SK-N-SH (cell line): ENCODE measurements around the gene MAEA. TPM values are rescaled to one million over a fixed set of nuclear protein-coding genes. Genes with fewer than 3 reads are reported as not detected.

Experiments
- CTCF ChIA-PET: fragments of 300-600, 350-600 bp; formaldehyde crosslinking; extraction: SDS; loops from one replicate; lab custom pipeline; 2021; lab: Yijun Ruan, JAX
- POLR2A ChIA-PET: fragments of 350-600 bp; sonication (Branson Sonifier 250); formaldehyde crosslinking; extraction: SDS; loops from one replicate; lab custom pipeline; 2020; ENCODE audit warnings: antibody characterized with exemption, inconsistent platforms; lab: Yijun Ruan, JAX
- DNase-seq: peaks from one replicate; pipeline ENCODE4 v3.0.0; 2012
- H2AFZ ChIP-seq: fragments of 200-600 bp; sonication (generic); 2 replicates; pipeline ENCODE4 v1.8.1; 2016; ENCODE audit warnings: antibody characterized with exemption, mild to moderate bottlenecking, low read depth
- H3F3A ChIP-seq: fragments of 200-600 bp; sonication (generic); replicated peaks from 2 replicates; pipeline ENCODE3; 2016; ENCODE audit warnings: antibody characterized with exemption, mild to moderate bottlenecking; ENCODE audit not compliant: insufficient read depth
- H3K27ac ChIP-seq, 2 experiments: fragments of 200-500 bp in 1 of 2; fragments of 200-600 bp in 1 of 2; sonication (Bioruptor generic) in 1 of 2; sonication (generic), shearing (Covaris generic) in 1 of 2; 2 replicates each; pipeline versions ENCODE4 v1.5.1 to v1.6.1; 2014 to 2016; ENCODE audit warnings: low read depth in 2 of 2, inconsistent platforms in 1 of 2, low read length in 1 of 2, mild to moderate bottlenecking in 1 of 2, mixed read lengths in 1 of 2
- H3K27me3 ChIP-seq: fragments of 200-600 bp; sonication (generic), shearing (Covaris generic); 2 replicates; pipeline ENCODE4 v1.6.1; 2016; ENCODE audit warnings: mixed run types; ENCODE audit not compliant: insufficient read depth
- H3K36me3 ChIP-seq, 2 experiments: fragments of 200-500 bp in 1 of 2; fragments of 200-600 bp in 1 of 2; sonication (Bioruptor generic) in 1 of 2; sonication (generic) in 1 of 2; replicated peaks in 1 of 2; 2 replicates each; pipeline versions ENCODE3 to v1.5.1; 2014 to 2016; ENCODE audit warnings: low read length in 1 of 2, mild to moderate bottlenecking in 1 of 2; ENCODE audit not compliant: insufficient read depth in 2 of 2, control insufficient read depth in 1 of 2
- H3K4me1 ChIP-seq, 2 experiments: fragments of 200-500 bp in 1 of 2; fragments of 200-600 bp in 1 of 2; sonication (Bioruptor generic) in 1 of 2; sonication (generic), shearing (Covaris generic) in 1 of 2; 2 replicates each; pipeline versions ENCODE4 v1.5.1 to v1.6.1; 2014 to 2016; ENCODE audit warnings: low read depth in 1 of 2, low read length in 1 of 2, mixed run types in 1 of 2; ENCODE audit not compliant: insufficient read depth in 2 of 2, control insufficient read depth in 1 of 2
- H3K4me2 ChIP-seq: fragments of 200-600 bp; sonication (generic), shearing (Covaris generic); 2 replicates; pipeline ENCODE4 v1.6.1; 2017; ENCODE audit warnings: mixed run types
- H3K4me3 ChIP-seq, 2 experiments: fragments of 200-500 bp in 1 of 2; fragments of 200-600 bp in 1 of 2; sonication (Bioruptor generic) in 1 of 2; sonication (generic), shearing (Covaris generic) in 1 of 2; 2 replicates each; pipeline versions ENCODE4 v1.5.1 to v1.8.1; 2014 to 2016; ENCODE audit warnings: low read depth in 2 of 2, inconsistent platforms in 1 of 2, low read length in 1 of 2, mild to moderate bottlenecking in 1 of 2, mixed read lengths in 1 of 2, moderate library complexity in 1 of 2
- H3K79me2 ChIP-seq: fragments of 200-600 bp; sonication (generic); 2 replicates; pipeline ENCODE4 v1.8.1; 2017; ENCODE audit warnings: mild to moderate bottlenecking; ENCODE audit not compliant: insufficient read depth
- H3K9ac ChIP-seq: fragments of 200-600 bp; sonication (generic); 2 replicates; pipeline ENCODE4 v1.6.1; 2017; ENCODE audit warnings: mixed run types
- H3K9me2 ChIP-seq: fragments of 200-600 bp; sonication (generic); 2 replicates; pipeline ENCODE4 v1.6.1; 2017; ENCODE audit warnings: mixed run types
- H3K9me3 ChIP-seq: fragments of 200-600 bp; sonication (generic); 2 replicates; pipeline ENCODE4 v1.6.1; 2017; ENCODE audit warnings: mixed run types, mild to moderate bottlenecking, moderate library complexity
- H4K20me1 ChIP-seq: fragments of 200-600 bp; sonication (generic); 2 replicates; pipeline ENCODE4 v1.6.1; 2017; ENCODE audit warnings: mild to moderate bottlenecking, mixed run types; ENCODE audit not compliant: insufficient read depth
- FOSL2 ChIP-seq: IDR thresholded peaks from 2 replicates; pipeline ENCODE4 v1.4.0; 2012; ENCODE audit warnings: low read depth, mild to moderate bottlenecking, moderate library complexity, borderline replicate concordance
- FOXJ3 ChIP-seq: sonication (generic); formaldehyde crosslinking; IDR thresholded peaks from 2 replicates; pipeline ENCODE4 v1.5.1; 2020; ENCODE audit warnings: mild to moderate bottlenecking, missing genetic modification reagents
- FOXM1 ChIP-seq: IDR thresholded peaks from 2 replicates; pipeline ENCODE4 v1.4.0; 2012; ENCODE audit warnings: low read depth, mild to moderate bottlenecking
- GABPA ChIP-seq: IDR thresholded peaks from 2 replicates; pipeline ENCODE4 v1.4.0; 2012; ENCODE audit warnings: low read depth, mild to moderate bottlenecking
- GATA2 ChIP-seq: sonication (generic); formaldehyde crosslinking; IDR thresholded peaks from 2 replicates; pipeline ENCODE4 v1.5.0; 2020; ENCODE audit warnings: mild to moderate bottlenecking, missing genetic modification reagents
- JUND ChIP-seq: IDR thresholded peaks from 2 replicates; pipeline ENCODE4 v1.4.0; 2012
- MEF2A ChIP-seq: IDR thresholded peaks from 2 replicates; pipeline ENCODE4 v1.4.0; 2012; ENCODE audit warnings: low read depth, borderline replicate concordance
- MXI1 ChIP-seq: IDR thresholded peaks from 2 replicates; pipeline ENCODE4 v1.6.1; 2012; ENCODE audit warnings: mild to moderate bottlenecking, low read depth, low read length, improper control_type of control experiment
- NFIC ChIP-seq: IDR thresholded peaks from 2 replicates; pipeline ENCODE4 v1.4.0; 2012; ENCODE audit warnings: borderline replicate concordance
- POLR2AphosphoS5 ChIP-seq: IDR thresholded peaks from 2 replicates; pipeline ENCODE4 v1.6.1; 2012; ENCODE audit warnings: low read depth, low read length
- RCOR1 ChIP-seq: fragments of 150-350 bp; IDR thresholded peaks from 2 replicates; pipeline ENCODE4 v1.6.1; 2017; ENCODE audit warnings: antibody characterized with exemption, low read length
- RXRA ChIP-seq: IDR thresholded peaks from 2 replicates; pipeline ENCODE4 v1.4.0; 2012; ENCODE audit warnings: low read depth, mild to moderate bottlenecking, borderline replicate concordance
- TAF1 ChIP-seq: IDR thresholded peaks from 2 replicates; pipeline ENCODE4 v1.6.1; 2012; ENCODE audit warnings: low read depth, mild to moderate bottlenecking, low read length, moderate library complexity, borderline replicate concordance
- TEAD4 ChIP-seq: IDR thresholded peaks from 2 replicates; pipeline ENCODE4 v1.4.0; 2012; ENCODE audit warnings: mild to moderate bottlenecking, borderline replicate concordance; ENCODE audit not compliant: insufficient read depth
- WGBS: methylation state at CpG from one replicate; pipeline ENCODE4 v1.1.6; 2017; ENCODE audit warnings: low lambda C conversion rate; 5-methylcytosine and 5-hydroxymethylcytosine counted together
- polyA plus RNA-seq, 3 experiments: library from polyadenylated mRNA; depleted of rRNA; stranded (reverse); fragments of >200 nt; gene quantifications; 2 replicates each; pipeline ENCODE4 v1.2.3, GENCODE V29; 2012
- TF ChIP-seq, protein P1 (sequence below): IDR thresholded peaks from 2 replicates; pipeline ENCODE4 v1.4.0; 2012; ENCODE audit warnings: low read depth
- TF ChIP-seq, protein P2 (sequence below): IDR thresholded peaks from 2 replicates; pipeline ENCODE4 v1.4.0; 2012; ENCODE audit warnings: low read depth, borderline replicate concordance

MAEA gene
- polyA plus RNA-seq, 1 of the 3 experiments (the other 2 are of a cell fraction), result 128 TPM

DNA sequence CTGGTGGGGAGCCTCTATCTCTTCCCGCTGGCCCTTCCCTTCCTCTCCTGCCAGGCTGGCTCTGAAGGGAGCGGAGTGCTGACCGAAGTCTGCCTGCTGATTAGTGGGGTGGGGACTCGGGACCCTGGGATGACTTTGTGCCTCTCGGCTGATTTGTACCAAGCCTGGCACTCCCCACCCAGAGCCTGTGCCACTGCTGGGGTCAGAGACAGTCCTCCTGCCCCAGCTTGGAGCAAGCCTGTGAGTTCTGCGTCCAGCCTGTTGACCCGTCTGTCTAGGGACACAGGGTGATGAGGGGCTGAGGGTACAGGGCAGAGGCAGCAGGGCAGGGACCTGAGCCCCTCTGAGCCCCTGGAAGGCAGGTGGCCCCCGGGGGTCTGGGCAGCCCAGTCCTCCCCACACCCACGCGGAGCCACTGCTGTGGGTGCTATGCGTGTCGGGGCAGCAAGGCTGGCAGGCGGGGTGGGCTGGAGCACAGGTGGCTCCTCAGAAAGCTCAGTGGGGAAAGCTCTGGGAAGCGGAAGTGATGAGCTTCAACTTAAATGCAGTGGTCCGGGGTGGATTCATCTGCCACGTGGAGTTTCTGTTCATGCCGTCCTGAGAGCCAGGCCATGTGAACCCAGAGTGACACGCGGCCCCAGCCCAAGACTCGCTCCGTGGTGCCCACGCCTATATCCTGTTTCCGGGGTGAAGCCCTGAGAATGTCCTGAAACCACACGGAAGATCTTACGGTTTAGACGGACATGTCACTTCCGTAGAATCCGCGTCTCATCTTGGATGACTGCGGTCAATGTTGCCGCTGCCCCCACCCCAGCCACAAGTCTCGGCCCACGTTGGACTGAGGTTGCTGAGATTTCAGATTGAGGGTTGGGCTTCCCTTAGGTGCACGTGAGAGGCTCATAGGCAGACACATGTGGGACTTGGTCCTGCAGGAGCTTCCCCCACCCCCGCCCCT, 36.3 kb downstream of the MAEA start:
- peak overlapping the region in 1 of 2 experiments; percentile 79; a peak in 2 of 4 replicates for H3K27ac ChIP-seq
- DNase-seq, result no peak
- peaks cover 10% of the 10 kb centered on the region for H4K20me1 ChIP-seq
- H3K4me1 ChIP-seq, result peaks cover 0 to 7% of the 10 kb centered on the region in 2 experiments; a peak in 2 of 4 replicates
- no peak overlapping the region for H3K4me3 ChIP-seq
- H3K79me2 ChIP-seq, result peaks cover 53% of the 10 kb centered on the region
- no peaks in the 10 kb centered on the region for H3K9me2 ChIP-seq
- POLR2A ChIA-PET, result interaction anchor here (0.6 kb wide), 1 partner anchor 16 kb away, joined by 3 read pairs; no protein-coding TSS in a partner anchor
- WGBS, result 96% methylated on average over 17 of the region's 35 CpGs
- H3K9ac ChIP-seq, result no peak overlapping the region
- CTCF ChIA-PET, result interaction anchor here (1.6 kb wide), 1 partner anchor 7 kb away, joined by 5 read pairs; no protein-coding TSS in a partner anchor
- no peaks in the 10 kb centered on the region for H3K27me3 ChIP-seq
- TF ChIP-seq TAF1 (no peak), FOXJ3 (CRISPR knock-in tag) (no peak), RXRA (no peak), TEAD4 (no peak), MEF2A (no peak), JUND (no peak), GATA2 (CRISPR knock-in tag) (no peak), MXI1 (no peak), POLR2AphosphoS5 (no peak), NFIC (no peak), FOXM1 (no peak), GABPA (no peak), RCOR1 (no peak), FOSL2 (no peak)
- TF ChIP-seq, protein P1, sequence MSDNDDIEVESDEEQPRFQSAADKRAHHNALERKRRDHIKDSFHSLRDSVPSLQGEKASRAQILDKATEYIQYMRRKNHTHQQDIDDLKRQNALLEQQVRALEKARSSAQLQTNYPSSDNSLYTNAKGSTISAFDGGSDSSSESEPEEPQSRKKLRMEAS, result no peak
- TF ChIP-seq, protein P2, sequence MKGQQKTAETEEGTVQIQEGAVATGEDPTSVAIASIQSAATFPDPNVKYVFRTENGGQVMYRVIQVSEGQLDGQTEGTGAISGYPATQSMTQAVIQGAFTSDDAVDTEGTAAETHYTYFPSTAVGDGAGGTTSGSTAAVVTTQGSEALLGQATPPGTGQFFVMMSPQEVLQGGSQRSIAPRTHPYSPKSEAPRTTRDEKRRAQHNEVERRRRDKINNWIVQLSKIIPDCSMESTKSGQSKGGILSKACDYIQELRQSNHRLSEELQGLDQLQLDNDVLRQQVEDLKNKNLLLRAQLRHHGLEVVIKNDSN, result no peak
- no peak overlapping the region for H3K4me2 ChIP-seq
- no peak overlapping the region for H2AFZ ChIP-seq
- peaks cover 23 to 33% of the 10 kb centered on the region in 2 experiments for H3K36me3 ChIP-seq
- H3F3A ChIP-seq, result peaks cover 42% of the 10 kb centered on the region
- H3K9me3 ChIP-seq, result no peaks in the 10 kb centered on the region
